ENCODE results near the gene PTPRU.
"Not testable (repeated sequence)": the region's sequence is repeated elsewhere in the genome, so short reads cannot be mapped to it uniquely, and the experiment has no call there.

Gene PTPRU

GRCh38 chr1:29297450-29297849 is 61.1 kb downstream of the PTPRU start:
- DNase-seq = no peak

- no peak for DNase-seq
Measured at GRCh38 chr1:29298246-29298645, 61.9 kb downstream of the PTPRU start.

DNA sequence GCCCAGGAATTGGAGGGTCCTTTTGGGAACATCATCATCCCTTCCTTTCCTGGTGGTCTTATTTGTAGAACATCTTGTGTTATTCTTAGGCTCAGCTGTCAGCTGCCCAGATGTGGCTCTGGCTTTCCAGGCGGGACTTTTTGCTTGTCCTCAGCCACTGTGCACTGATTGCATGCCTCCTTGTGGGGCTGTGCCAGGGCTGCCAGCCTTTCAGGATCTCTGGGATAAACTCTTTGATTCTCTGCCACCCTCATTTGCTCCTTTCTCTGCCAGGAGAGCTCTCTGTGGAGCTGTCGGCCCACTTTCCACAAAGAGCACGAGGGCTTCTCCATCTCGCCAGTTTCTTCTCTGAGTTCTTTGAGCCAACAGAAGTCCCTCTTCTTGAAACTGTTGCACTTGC is 63.1 kb downstream of the PTPRU start:
- DNase-seq = no peak

- not testable (repeated sequence) for DNase-seq
Measured at GRCh38 chr1:29301732-29302131, 65.4 kb downstream of the PTPRU start.

- DNase-seq = no peak
Measured at GRCh38 chr1:29303201-29304024, 67.1 kb downstream of the PTPRU start.

GRCh38 chr1:29304025-29304684 is 67.8 kb downstream of the PTPRU start:
- no peak for DNase-seq

DNA sequence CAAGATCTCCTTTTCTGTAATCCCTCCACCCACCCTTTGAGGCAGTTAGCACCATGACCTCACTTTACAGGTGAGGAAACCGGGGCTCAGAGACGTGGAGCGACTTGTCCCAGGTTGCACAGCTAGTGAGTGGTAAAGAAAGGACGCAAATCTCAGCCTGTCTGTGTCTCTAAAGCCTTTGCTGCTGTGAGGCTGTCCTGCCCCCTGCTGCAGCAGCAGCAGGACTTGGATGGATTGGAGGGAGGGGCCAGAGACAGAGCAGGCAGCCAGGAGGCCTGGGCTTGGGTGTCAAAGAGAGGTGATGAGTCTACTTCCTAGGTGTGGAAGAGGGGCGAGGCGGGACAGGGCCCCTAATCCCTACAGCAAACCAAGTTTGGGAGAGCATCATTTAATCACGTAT is 69.6 kb downstream of the PTPRU start:
- no peak for DNase-seq

DNA sequence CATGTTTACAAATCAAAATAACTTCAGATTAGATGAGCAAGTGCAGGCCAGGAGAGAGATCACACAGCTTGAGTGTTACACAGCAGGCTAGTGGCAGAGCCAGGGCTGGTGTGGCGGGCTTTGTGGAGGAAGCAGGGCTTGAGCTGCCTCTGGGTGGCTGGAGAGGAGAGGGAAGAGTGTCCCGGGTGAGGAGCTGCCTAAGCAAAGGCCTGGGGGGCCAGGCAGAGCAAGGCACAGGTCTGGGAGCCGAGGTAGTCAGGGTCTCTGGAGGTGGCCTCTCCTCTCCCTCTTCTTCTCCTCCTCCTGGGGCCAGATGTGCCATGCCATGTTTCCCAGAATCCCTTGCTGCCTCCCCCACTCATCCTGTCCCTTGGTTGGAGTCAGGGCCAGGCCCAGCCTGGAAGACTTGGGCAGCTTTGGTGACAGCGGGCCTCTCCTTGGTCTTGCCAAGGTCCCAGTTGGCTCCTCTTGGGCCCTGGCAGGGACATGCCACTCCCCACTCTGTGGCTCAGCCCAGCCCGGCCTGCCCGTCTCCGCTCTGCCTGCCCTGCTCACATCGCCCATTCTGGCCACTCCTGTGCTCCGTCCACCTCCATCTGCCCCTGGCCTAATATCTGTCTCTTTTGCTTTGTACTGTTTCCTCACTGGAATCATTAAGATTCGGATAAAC is 70.3 kb downstream of the PTPRU start:
- no peak for DNase-seq

GRCh38 chr1:29309075-29309474 is 72.8 kb downstream of the PTPRU start:
- peak; percentile 24 for DNase-seq

DNA sequence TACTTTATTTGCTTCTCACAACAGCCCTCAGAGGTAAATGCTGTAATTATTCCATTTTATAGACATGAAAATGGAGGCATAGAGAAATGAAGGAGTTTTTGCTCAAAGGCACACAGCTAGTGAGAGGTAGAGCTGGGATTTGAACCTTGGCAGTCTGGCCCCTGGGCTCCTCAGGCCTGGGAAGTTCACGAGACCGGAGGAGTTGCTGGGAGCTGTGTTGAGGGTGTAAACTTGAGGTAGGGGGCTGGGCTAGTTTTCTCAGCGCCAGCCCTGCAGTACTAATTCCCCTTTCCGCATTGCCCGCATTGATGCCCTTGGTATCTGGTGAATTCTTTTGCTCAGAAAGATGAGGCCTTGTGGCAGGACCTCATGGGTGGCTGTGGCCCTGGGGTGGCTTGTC is 73.3 kb downstream of the PTPRU start:
- DNase-seq = no peak

GRCh38 chr1:29310616-29311180 is 74.4 kb downstream of the PTPRU start:
- DNase-seq = peak; percentile 90

DNA sequence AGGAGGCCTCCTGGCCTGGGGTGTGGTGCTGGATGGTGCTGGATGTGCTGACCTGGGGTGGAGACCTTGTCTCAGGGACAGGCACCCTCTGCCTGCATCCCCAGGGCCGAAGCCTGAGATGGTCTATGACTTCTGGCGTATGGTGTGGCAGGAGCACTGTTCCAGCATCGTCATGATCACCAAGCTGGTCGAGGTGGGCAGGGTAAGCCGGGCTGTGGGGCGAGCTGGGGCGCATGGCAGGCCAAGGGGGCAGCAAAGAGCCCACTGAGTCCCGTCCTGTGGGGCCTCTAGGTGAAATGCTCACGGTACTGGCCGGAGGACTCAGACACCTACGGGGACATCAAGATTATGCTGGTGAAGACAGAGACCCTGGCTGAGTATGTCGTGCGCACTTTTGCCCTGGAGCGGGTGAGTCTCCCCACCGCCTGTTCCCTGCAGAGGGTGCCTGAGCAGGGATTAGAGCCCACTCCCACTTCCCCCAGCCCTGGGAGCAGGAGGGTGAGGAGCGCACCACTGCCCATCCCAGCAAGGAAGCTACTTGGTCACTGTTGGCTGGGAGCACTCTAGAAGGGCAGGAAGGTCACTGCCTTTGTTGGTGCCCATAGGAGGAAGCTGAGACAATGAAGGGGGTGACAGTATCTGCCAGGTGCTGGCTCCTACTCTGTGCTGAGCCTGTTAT is 75.2 kb downstream of the PTPRU start:
- no peak for DNase-seq

- DNase-seq = peak; percentile 19
Measured at GRCh38 chr1:29312469-29313461, 76.4 kb downstream of the PTPRU start.

- not testable (repeated sequence) for DNase-seq
Measured at GRCh38 chr1:29314685-29315084, 78.4 kb downstream of the PTPRU start.

GRCh38 chr1:29315262-29315661 is 78.9 kb downstream of the PTPRU start:
- no peak for DNase-seq

DNA sequence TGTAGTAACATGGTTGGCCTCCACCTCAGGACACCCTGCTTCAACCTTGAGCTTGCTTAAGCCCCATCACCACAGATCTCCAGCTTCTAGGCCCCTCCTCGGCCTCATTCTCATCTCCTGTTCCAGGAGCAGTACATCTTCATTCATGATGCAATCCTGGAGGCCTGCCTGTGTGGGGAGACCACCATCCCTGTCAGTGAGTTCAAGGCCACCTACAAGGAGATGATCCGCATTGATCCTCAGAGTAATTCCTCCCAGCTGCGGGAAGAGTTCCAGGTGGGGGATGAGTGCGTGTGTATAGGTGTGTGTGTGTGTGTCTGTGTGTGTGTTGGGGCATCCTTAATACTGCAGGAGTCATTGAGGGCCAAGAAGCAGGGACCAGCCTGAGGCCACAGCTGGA is 79.6 kb downstream of the PTPRU start:
- no peak for DNase-seq

DNA sequence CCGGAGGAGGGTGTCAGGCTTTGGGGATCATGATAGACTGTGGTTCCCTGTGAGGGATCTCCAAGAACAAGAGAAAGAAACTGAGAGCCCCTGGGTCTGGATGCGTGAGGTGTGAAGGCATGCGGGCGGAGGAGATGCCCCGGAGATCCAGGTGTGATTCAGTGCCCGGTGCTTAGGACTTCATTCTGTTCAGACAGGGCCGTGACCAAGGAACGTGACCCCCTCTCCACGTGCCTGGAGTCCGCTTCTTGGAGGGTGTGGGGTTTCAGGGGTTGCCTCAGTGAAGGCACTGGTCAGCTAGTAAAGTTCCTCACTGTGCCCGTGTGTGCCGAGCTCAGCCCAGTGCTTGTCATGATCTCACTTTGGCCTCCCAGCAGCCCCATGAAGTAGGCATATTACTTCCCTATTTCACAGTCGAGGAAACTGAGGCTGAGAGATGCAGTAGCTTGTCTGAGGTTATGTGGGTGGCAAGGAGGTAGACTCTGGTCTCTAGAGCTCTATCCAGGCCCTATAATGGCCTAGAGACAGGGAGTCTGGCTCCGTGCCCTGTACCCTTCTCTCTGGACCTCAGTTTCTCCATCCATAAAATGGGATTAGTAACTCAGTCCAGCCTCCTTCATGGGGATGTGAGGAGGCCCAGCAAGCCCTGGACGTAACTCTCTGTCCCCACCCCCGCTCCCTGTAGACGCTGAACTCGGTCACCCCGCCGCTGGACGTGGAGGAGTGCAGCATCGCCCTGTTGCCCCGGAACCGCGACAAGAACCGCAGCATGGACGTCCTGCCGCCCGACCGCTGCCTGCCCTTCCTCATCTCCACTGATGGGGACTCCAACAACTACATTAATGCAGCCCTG is 81.0 kb downstream of the PTPRU start:
- no peak for DNase-seq

GRCh38 chr1:29317916-29318530 is 81.7 kb downstream of the PTPRU start:
- no peak for DNase-seq

- DNase-seq = no peak
Measured at GRCh38 chr1:29318724-29319123, 82.4 kb downstream of the PTPRU start.

Measured in NCI-H69 (cell line).